G401 (cell line): ENCODE results near the gene KRT38. TPM values are rescaled to one million over a fixed set of nuclear protein-coding genes. Genes with fewer than 3 reads are reported as not detected.
"Not testable (repeated sequence)": the region's sequence is repeated elsewhere in the genome, so short reads cannot be mapped to it uniquely, and the experiment has no call there.

Source experiments
- DNase-seq: peaks from one replicate; pipeline ENCODE4 v3.0.0-alpha.2; 2015; ENCODE audit warnings: low spot score
- in situ Hi-C: cut with HindIII; loops from 2 replicates; pipeline ENCODE4 v1.10.0; 2016; ENCODE audit warnings: low sequenced_read_pairs, mixed read lengths
- total RNA-seq: library from RNA; depleted of rRNA; stranded (reverse); fragments of >200 nt; shearing (Covaris generic); gene quantifications from 2 replicates; pipeline ENCODE4 v1.2.3, GENCODE V29; 2014

KRT38 gene
- total RNA-seq, 1 experiment from 2014 or later: not detected

- in situ Hi-C loops: no loop called here
- no peak for DNase-seq
Measured at GRCh38 chr17:41429667-41430066, 11.1 kb downstream of the KRT38 start.

- DNase-seq: no peak
- in situ Hi-C loops: no loop called here
Measured at GRCh38 chr17:41428591-41429291, 12.0 kb downstream of the KRT38 start.

- in situ Hi-C loops: no loop called here
- DNase-seq: no peak
Measured at GRCh38 chr17:41424111-41424635, 16.6 kb downstream of the KRT38 start, which contains the start of gene KRT37. TSS of gene KRT37 (minus strand) at chr17:41424585. CDS start at chr17:41424523, 62 bp downstream.

- DNase-seq, in situ Hi-C loops: not testable (repeated sequence)
Measured at GRCh38 chr17:41422586-41422985, 18.2 kb downstream of the KRT38 start.

- DNase-seq: no peak
- in situ Hi-C loops: no loop called here
Measured at GRCh38 chr17:41421617-41422016, 19.2 kb downstream of the KRT38 start.

GRCh38 chr17:41421116-41421515 lies 19.7 kb downstream of the KRT38 start:
- no peak for DNase-seq
- in situ Hi-C loops: no loop called here

GRCh38 chr17:41420134-41420533 lies 20.6 kb downstream of the KRT38 start:
- in situ Hi-C loops: no loop called here
- no peak for DNase-seq

- no peak for DNase-seq
- in situ Hi-C loops: no loop called here
Measured at GRCh38 chr17:41419716-41420115, 21.1 kb downstream of the KRT38 start.

GRCh38 chr17:41418116-41418860 lies 22.5 kb downstream of the KRT38 start:
- DNase-seq: no peak
- in situ Hi-C loops: no loop called here

- DNase-seq: no peak
- in situ Hi-C loops: no loop called here
Measured at GRCh38 chr17:41417576-41418015, 23.2 kb downstream of the KRT38 start.

GRCh38 chr17:41417127-41417526 lies 23.7 kb downstream of the KRT38 start:
- in situ Hi-C loops: no loop called here

GRCh38 chr17:41416479-41416878 lies 24.3 kb downstream of the KRT38 start:
- in situ Hi-C loops: no loop called here
- no peak for DNase-seq

More at GRCh38 chr17:41417127-41417526, 23.7 kb downstream of the KRT38 start:
- no peak for DNase-seq

GRCh38 chr17:41415833-41416335 lies 24.9 kb downstream of the KRT38 start:
- in situ Hi-C loops: no loop called here
- DNase-seq: no peak

- in situ Hi-C loops: no loop called here
Measured at GRCh38 chr17:41415411-41415810, 25.4 kb downstream of the KRT38 start.

GRCh38 chr17:41413982-41414381 lies 26.8 kb downstream of the KRT38 start:
- no peak for DNase-seq

More at GRCh38 chr17:41415411-41415810, 25.4 kb downstream of the KRT38 start:
- no peak for DNase-seq

GRCh38 chr17:41413353-41413957 lies 27.3 kb downstream of the KRT38 start:
- no peak for DNase-seq
- in situ Hi-C loops: no loop called here

More at GRCh38 chr17:41413982-41414381, 26.8 kb downstream of the KRT38 start:
- in situ Hi-C loops: no loop called here

GRCh38 chr17:41411072-41411840 lies 29.5 kb downstream of the KRT38 start:
- in situ Hi-C loops: no loop called here
- no peak for DNase-seq

GRCh38 chr17:41407226-41407625 lies 33.6 kb downstream of the KRT38 start:
- in situ Hi-C loops: no loop called here
- no peak for DNase-seq

- DNase-seq: peak; percentile 10
- in situ Hi-C loops: no loop called here
Measured at GRCh38 chr17:41406205-41406604, 34.6 kb downstream of the KRT38 start.
